Stimulated activated CD4-positive, alpha-beta T cell treated with anti-CD3 and anti-CD28 coated beads, Interleukin-1b, Interleukin-23, amount 100 ng/mL, for 4 hours (primary cell): ENCODE data around the gene CAP2.

ENCODE experiments used
- DNase-seq, 2 donors: peaks; one replicate each; pipeline ENCODE4 v3.0.0-alpha.2; 2020; ENCODE audit warnings: low read depth in 2 of 2

CAP2 gene

GRCh38 chr6:17392978-17393891, at the start of gene CAP2:
CAP2 (plus strand) TSS chr6:17393595; CDS start chr6:17421556, 27,961 bp downstream.
- no peak for DNase-seq

- no peak for DNase-seq
Measured at GRCh38 chr6:17347012-17347411, 46.4 kb upstream of the CAP2 start.

GRCh38 chr6:17349427-17349826, 44.0 kb upstream of the CAP2 start:
- DNase-seq: no peak

GRCh38 chr6:17352302-17352701, 41.1 kb upstream of the CAP2 start:
- no peak for DNase-seq

- DNase-seq: no peak
Measured at GRCh38 chr6:17353440-17354175, 39.8 kb upstream of the CAP2 start.

- no peak for DNase-seq
Measured at GRCh38 chr6:17354700-17355403, 38.5 kb upstream of the CAP2 start.

GRCh38 chr6:17355404-17355774, 38.0 kb upstream of the CAP2 start:
- no peak for DNase-seq

- DNase-seq: no peak
Measured at GRCh38 chr6:17358515-17358914, 34.9 kb upstream of the CAP2 start.

- DNase-seq: no peak
Measured at GRCh38 chr6:17360564-17360963, 32.8 kb upstream of the CAP2 start.

GRCh38 chr6:17361013-17361412, 32.4 kb upstream of the CAP2 start:
- no peak for DNase-seq

- no peak for DNase-seq
Measured at GRCh38 chr6:17365961-17366360, 27.4 kb upstream of the CAP2 start.

- DNase-seq: no peak
Measured at GRCh38 chr6:17367868-17368267, 25.5 kb upstream of the CAP2 start.

- DNase-seq: no peak
Measured at GRCh38 chr6:17381424-17382147, 11.8 kb upstream of the CAP2 start.

- no peak for DNase-seq
Measured at GRCh38 chr6:17385660-17386059, 7.7 kb upstream of the CAP2 start.

GRCh38 chr6:17388365-17388764, 5.0 kb upstream of the CAP2 start:
- DNase-seq: no peak

GRCh38 chr6:17389274-17389847, 4.0 kb upstream of the CAP2 start:
- no peak for DNase-seq

- no peak for DNase-seq
Measured at GRCh38 chr6:17390276-17390675, 3.1 kb upstream of the CAP2 start.

- no peak for DNase-seq
Measured at GRCh38 chr6:17391976-17392375, 1.4 kb upstream of the CAP2 start.

- no peak for DNase-seq
Measured at GRCh38 chr6:17393892-17394631, 667 bp downstream of the CAP2 start.

GRCh38 chr6:17395112-17395511, 1.7 kb downstream of the CAP2 start:
- no peak for DNase-seq

- no peak for DNase-seq
Measured at GRCh38 chr6:17396256-17396655, 2.9 kb downstream of the CAP2 start.
